ENCODE results near the gene KLF15.

The KLF15 gene

DNA sequence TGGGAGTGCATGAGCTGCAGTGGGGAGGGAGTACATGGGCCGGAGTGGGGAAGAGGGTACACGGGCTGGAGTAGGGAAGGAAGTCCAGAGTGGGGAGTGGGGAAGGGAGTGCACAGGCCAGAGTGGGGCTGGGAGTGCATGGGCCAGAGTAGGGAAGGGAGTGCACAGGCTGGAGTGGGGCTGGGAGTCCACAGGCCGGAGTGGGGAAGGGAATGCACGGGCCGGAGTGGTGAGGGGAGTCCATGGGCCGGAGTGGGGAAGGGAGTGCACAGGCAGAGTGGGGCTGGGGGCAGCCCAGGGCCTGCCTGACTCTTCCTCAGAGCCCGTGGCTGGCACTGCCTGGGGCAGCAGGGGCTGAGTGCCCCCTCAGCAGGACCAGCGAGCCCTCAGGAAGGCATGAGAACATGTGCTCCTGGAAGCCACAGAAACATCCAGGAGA, 40.7 kb downstream of the KLF15 start:
- TF ChIP-seq, protein P1, sequence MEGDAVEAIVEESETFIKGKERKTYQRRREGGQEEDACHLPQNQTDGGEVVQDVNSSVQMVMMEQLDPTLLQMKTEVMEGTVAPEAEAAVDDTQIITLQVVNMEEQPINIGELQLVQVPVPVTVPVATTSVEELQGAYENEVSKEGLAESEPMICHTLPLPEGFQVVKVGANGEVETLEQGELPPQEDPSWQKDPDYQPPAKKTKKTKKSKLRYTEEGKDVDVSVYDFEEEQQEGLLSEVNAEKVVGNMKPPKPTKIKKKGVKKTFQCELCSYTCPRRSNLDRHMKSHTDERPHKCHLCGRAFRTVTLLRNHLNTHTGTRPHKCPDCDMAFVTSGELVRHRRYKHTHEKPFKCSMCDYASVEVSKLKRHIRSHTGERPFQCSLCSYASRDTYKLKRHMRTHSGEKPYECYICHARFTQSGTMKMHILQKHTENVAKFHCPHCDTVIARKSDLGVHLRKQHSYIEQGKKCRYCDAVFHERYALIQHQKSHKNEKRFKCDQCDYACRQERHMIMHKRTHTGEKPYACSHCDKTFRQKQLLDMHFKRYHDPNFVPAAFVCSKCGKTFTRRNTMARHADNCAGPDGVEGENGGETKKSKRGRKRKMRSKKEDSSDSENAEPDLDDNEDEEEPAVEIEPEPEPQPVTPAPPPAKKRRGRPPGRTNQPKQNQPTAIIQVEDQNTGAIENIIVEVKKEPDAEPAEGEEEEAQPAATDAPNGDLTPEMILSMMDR (IDR thresholded peaks at IDR 0.05; ENCODE audit: insufficient read depth, low read length, poor library complexity, severe bottlenecking) = no peak
- H3K36me3 ChIP-seq (ENCODE audit: control insufficient read depth, insufficient read depth, low read length) = no peaks in the 10 kb centered on the region

GRCh38 chr3:126316031-126316461, 41.2 kb downstream of the KLF15 start:
- Histone ChIP-seq H3K27me3 (replicated peaks; ENCODE audit: control insufficient read depth, insufficient read depth, low read length) (no peaks in the 10 kb centered on the region; the same call in 1 of the 2 replicates), H3K36me3 (ENCODE audit: control insufficient read depth, insufficient read depth, low read length) (no peaks in the 10 kb centered on the region), H3K4me3 (replicated peaks; ENCODE audit: low read depth, low read length) (no peak overlapping the region)
- TF ChIP-seq, protein P1 (IDR thresholded peaks at IDR 0.05; ENCODE audit: insufficient read depth, low read length, poor library complexity, severe bottlenecking) = no peak
- no peak for DNase-seq (ENCODE audit: extremely low read depth, insufficient read length)

More for the DNA sequence above, 40.7 kb downstream of the KLF15 start:
- Histone ChIP-seq H3K27me3 (replicated peaks; ENCODE audit: control insufficient read depth, insufficient read depth, low read length) (no peaks in the 10 kb centered on the region; the same call in 1 of the 2 replicates), H3K4me3 (replicated peaks; ENCODE audit: low read depth, low read length) (no peak overlapping the region)
- DNase-seq (ENCODE audit: extremely low read depth, insufficient read length) = no peak

DNA sequence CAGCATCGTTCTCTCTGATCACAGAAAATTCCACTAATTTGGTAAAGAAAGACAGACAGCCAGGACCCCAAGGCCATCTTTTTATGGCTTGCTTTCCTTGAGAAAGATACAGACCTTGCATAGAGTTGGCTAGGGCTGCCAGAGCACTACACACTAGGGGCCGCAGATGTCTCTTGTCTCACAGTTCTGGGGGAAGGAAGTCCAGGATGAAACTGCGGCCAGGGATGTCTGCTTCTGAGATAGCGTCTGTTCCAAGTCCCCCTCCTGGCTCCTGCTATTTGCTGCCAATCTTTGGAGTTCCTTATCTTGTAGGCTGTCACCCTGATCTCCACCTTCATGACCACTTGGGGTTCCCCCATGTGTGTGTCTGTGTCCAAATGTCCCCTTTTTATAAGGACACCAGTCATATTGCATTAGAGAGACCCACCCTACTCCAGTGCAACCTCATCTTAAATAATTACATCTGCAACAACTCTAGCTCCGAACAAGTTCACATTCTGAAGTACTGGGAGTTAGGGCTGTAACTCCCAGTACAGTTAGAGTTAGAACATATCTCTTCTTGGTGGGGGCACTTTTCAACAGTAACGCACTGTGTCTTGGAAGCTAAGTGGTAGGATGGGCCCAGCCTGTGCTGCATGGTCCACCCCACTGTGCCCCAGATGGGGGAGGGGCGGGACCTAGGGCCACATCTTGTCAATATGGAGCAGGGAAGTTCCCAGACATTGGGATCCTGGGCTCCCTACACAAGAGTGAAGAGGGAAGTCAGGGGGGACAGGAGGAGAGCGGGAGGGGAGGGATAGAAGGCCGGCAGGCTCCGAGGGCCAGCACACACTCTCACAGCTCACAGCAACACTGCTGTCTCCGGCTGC, 42.2 kb downstream of the KLF15 start:
- Histone ChIP-seq H3K27me3 (replicated peaks; ENCODE audit: control insufficient read depth, insufficient read depth, low read length) (no peaks in the 10 kb centered on the region; the same call in 1 of the 2 replicates), H3K4me3 (replicated peaks; ENCODE audit: low read depth, low read length) (no peak overlapping the region), H3K36me3 (ENCODE audit: control insufficient read depth, insufficient read depth, low read length) (no peaks in the 10 kb centered on the region)
- TF ChIP-seq, protein P1 (IDR thresholded peaks at IDR 0.05; ENCODE audit: insufficient read depth, low read length, poor library complexity, severe bottlenecking) = no peak
- DNase-seq (ENCODE audit: extremely low read depth, insufficient read length) = no peak

DNA sequence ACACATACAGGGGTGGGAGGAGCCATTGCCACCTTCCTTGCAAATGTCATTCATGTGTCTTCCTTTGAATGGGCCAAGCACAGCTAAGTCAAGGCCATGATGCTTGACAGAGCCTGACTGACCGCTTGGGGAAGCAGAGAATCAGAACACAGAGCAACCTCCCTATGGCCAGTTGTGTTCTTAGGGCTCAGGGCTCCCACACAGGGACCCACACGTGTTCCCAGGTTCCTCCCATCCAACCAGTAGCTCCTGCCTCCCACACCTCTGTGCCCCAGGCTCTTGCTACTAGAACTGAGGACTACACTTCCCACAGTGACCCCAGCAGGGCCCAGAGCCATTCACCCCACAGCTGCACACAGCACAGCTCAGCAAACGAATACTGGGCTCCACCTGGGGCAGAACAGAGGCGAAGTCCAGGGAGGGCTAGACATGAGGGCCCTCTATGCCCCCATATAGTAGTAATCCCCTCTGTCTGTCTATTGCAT, 42.9 kb downstream of the KLF15 start:
- Histone ChIP-seq H3K36me3 (ENCODE audit: control insufficient read depth, insufficient read depth, low read length) (no peaks in the 10 kb centered on the region), H3K4me3 (replicated peaks; ENCODE audit: low read depth, low read length) (no peak overlapping the region), H3K27me3 (replicated peaks; ENCODE audit: control insufficient read depth, insufficient read depth, low read length) (no peaks in the 10 kb centered on the region; the same call in 1 of the 2 replicates)
- TF ChIP-seq, protein P1 (IDR thresholded peaks at IDR 0.05; ENCODE audit: insufficient read depth, low read length, poor library complexity, severe bottlenecking) = no peak
- DNase-seq (ENCODE audit: extremely low read depth, insufficient read length) = no peak

- TF ChIP-seq, protein P1 (IDR thresholded peaks at IDR 0.05; ENCODE audit: insufficient read depth, low read length, poor library complexity, severe bottlenecking) = no peak
- no peak for DNase-seq (ENCODE audit: extremely low read depth, insufficient read length)
- H3K27me3 ChIP-seq (replicated peaks; ENCODE audit: control insufficient read depth, insufficient read depth, low read length) = no peaks in the 10 kb centered on the region; the same call in 1 of the 2 replicates
- no peak overlapping the region for H3K4me3 ChIP-seq (replicated peaks; ENCODE audit: low read depth, low read length)
- no peaks in the 10 kb centered on the region for H3K36me3 ChIP-seq (ENCODE audit: control insufficient read depth, insufficient read depth, low read length)
These were observed 43.5 kb downstream of the KLF15 start for GRCh38 chr3:126313580-126314304.
